ENCODE measurements around the gene DRC1.
"Not testable (repeated sequence)": the region's sequence is repeated elsewhere in the genome, so short reads cannot be mapped to it uniquely, and the experiment has no call there.

DNA sequence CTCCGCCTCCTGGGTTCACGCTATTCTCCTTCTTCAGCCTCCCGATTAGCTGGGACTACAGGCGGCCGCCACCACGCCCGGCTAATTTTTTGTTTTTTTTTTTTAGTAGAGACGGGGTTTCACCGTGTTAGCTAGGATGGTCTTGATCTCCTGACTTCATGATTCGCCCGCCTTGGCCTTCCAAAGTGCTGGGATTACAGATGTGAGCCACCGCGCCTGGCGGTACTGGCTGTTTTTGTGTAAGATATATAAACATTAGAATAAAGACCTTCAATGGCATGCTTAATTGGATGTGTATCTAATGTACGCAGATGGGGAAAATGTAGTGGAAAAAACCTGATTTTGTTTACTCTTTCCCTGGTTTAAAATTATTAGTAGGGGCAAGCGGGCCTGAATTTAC is 47.3 kb upstream of the DRC1 start:
- TF ChIP-seq, protein P1, sequence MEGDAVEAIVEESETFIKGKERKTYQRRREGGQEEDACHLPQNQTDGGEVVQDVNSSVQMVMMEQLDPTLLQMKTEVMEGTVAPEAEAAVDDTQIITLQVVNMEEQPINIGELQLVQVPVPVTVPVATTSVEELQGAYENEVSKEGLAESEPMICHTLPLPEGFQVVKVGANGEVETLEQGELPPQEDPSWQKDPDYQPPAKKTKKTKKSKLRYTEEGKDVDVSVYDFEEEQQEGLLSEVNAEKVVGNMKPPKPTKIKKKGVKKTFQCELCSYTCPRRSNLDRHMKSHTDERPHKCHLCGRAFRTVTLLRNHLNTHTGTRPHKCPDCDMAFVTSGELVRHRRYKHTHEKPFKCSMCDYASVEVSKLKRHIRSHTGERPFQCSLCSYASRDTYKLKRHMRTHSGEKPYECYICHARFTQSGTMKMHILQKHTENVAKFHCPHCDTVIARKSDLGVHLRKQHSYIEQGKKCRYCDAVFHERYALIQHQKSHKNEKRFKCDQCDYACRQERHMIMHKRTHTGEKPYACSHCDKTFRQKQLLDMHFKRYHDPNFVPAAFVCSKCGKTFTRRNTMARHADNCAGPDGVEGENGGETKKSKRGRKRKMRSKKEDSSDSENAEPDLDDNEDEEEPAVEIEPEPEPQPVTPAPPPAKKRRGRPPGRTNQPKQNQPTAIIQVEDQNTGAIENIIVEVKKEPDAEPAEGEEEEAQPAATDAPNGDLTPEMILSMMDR (IDR thresholded peaks at IDR 0.05) = not testable (repeated sequence)
- TF ChIP-seq POLR2A (IDR thresholded peaks at IDR 0.05) = not testable (repeated sequence)
